Esophagus squamous epithelium (tissue), 4 donors: ENCODE results near the gene ZSCAN30.

ENCODE experiments used
- CTCF ChIP-seq, 6 experiments: fragments of 450-650 bp in 4 of 6; fragments of 200-600 bp in 2 of 6; sonication (generic) in 2 of 6; IDR thresholded peaks; one replicate each; pipeline ENCODE4 v1.5.1; 2016 to 2019; ENCODE audit warnings: antibody characterized with exemption in 6 of 6, mild to moderate bottlenecking in 4 of 6, moderate library complexity in 4 of 6
- POLR2A ChIP-seq, 4 donors: fragments of 450-650 bp; IDR thresholded peaks; one replicate each; pipeline ENCODE4 v1.6.1; 2017; ENCODE audit warnings: antibody characterized with exemption in 4 of 4, mild to moderate bottlenecking in 4 of 4, moderate library complexity in 3 of 4

- TF ChIP-seq POLR2A (IDR thresholded peaks at IDR 0.05) (no peak), CTCF (IDR thresholded peaks at IDR 0.05) (no peak)
These were observed 41.5 kb upstream of the ZSCAN30 start for GRCh38 chr18:35331367-35332087.
